ENCODE data around the gene RPS19. TPM values are rescaled to one million over a fixed set of nuclear protein-coding genes. Genes with fewer than 3 reads are reported as not detected.

Gene RPS19
- total RNA-seq, 1 experiment from 2014 or later: 1,830 TPM

- CTCF ChIA-PET: no interaction called here
- POLR2A ChIA-PET (ENCODE audit: unreplicated experiment): no interaction called here
- TF ChIP-seq EZH2phosphoT487 (IDR thresholded peaks at IDR 0.05; ENCODE audit: borderline replicate concordance, low read length) (no peak), EZH2 (IDR thresholded peaks at IDR 0.05; ENCODE audit: low read length, unreplicated experiment) (no peak)
- TF ChIP-seq, protein P1, sequence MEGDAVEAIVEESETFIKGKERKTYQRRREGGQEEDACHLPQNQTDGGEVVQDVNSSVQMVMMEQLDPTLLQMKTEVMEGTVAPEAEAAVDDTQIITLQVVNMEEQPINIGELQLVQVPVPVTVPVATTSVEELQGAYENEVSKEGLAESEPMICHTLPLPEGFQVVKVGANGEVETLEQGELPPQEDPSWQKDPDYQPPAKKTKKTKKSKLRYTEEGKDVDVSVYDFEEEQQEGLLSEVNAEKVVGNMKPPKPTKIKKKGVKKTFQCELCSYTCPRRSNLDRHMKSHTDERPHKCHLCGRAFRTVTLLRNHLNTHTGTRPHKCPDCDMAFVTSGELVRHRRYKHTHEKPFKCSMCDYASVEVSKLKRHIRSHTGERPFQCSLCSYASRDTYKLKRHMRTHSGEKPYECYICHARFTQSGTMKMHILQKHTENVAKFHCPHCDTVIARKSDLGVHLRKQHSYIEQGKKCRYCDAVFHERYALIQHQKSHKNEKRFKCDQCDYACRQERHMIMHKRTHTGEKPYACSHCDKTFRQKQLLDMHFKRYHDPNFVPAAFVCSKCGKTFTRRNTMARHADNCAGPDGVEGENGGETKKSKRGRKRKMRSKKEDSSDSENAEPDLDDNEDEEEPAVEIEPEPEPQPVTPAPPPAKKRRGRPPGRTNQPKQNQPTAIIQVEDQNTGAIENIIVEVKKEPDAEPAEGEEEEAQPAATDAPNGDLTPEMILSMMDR (conservative IDR thresholded peaks at IDR 0.05; ENCODE audit: low read depth, low read length): no peak
- Histone ChIP-seq H3K4me3 (ENCODE audit: low read length) (no peak overlapping the region), H3K4me1 (ENCODE audit: insufficient read depth, low read length) (no peaks in the 10 kb centered on the region), H3K27me3 (ENCODE audit: low read length) (peaks cover 26% of the 10 kb centered on the region), H3K9me2 (replicated peaks; ENCODE audit: low read length) (no peaks in the 10 kb centered on the region), H4K20me1 (ENCODE audit: low read length) (no peaks in the 10 kb centered on the region), H2AFZ (ENCODE audit: low read length) (no peak overlapping the region), H3K79me2 (ENCODE audit: low read length) (no peaks in the 10 kb centered on the region), H3K36me3 (ENCODE audit: low read depth, low read length) (no peaks in the 10 kb centered on the region), H3K9ac (ENCODE audit: low read length) (no peak overlapping the region), H3K4me2 (ENCODE audit: low read length) (no peak overlapping the region), H3K9me3 (ENCODE audit: low read length) (no peaks in the 10 kb centered on the region), H3F3A (ENCODE audit: low read length, unreplicated experiment) (no peaks in the 10 kb centered on the region), H3K27ac (ENCODE audit: low read length) (no peak overlapping the region)
- no TSS peak for BruUV-seq (replicated peaks)
- intact Hi-C loops (cut with micrococcal nuclease): no loop called here
- ATAC-seq: no peak; the same call in 1 of the 2 replicates
- no peak for DNase-seq
These were observed 50.4 kb downstream of the RPS19 start for GRCh38 chr19:41910240-41910991.

DNA sequence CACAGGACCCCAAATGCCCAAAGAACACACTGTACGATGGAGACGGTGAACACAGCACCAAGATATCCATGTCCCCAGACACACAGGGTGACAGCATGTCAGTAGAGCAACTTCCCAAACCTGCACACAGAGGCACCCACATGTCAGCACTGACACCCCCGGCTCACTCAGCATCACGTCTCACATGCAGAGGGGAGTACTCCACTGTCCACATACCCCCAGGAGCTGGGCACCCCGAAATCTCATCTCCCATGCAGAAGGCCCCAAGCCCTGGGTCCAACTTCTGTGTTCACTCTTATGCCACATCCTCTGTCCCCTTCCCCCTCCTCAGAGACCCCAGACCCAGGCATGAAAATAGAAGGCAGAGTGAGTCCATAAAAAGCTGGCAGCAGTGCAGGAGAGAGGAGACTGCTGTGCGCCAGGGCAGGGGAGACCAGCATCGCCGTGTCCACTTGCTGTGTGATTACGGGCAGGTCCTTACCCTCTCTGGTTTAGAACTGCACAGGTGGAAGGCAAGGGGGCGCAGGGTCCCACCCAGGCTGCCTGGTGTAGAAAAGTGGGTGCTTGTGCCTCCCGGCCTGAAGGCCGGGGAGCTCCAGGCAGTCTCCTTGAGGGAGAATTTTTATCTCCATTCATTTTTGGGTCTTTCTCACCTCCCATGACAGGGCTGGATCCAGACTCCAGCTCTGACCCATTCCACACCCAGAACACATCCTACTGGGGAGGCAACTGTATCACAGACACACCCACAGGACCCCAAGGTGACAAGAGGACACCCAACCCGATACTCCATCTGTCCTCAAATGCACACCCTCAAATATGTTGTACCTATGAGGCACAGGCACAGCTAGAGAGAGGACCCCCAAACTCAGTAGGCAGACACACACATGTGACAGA lies 51.2 kb downstream of the RPS19 start:
- intact Hi-C loops (cut with micrococcal nuclease): no loop called here
- H3K4me1 ChIP-seq (ENCODE audit: insufficient read depth, low read length): no peaks in the 10 kb centered on the region
- no peaks in the 10 kb centered on the region for H3K9me2 ChIP-seq (replicated peaks; ENCODE audit: low read length)
- H3K9ac ChIP-seq (ENCODE audit: low read length): no peak overlapping the region
- ATAC-seq (no peak), DNase-seq (no peak)
- H3F3A ChIP-seq (ENCODE audit: low read length, unreplicated experiment): no peaks in the 10 kb centered on the region
- no peak overlapping the region for H2AFZ ChIP-seq (ENCODE audit: low read length)
- H3K27ac ChIP-seq (ENCODE audit: low read length): no peak overlapping the region
- H3K4me3 ChIP-seq (ENCODE audit: low read length): no peak overlapping the region
- TF ChIP-seq EZH2 (IDR thresholded peaks at IDR 0.05; ENCODE audit: low read length, unreplicated experiment): no peak
- TF ChIP-seq, protein P1 (conservative IDR thresholded peaks at IDR 0.05; ENCODE audit: low read depth, low read length): no peak
- no peaks in the 10 kb centered on the region for H3K36me3 ChIP-seq (ENCODE audit: low read depth, low read length)
- ChIA-PET CTCF (no interaction called here), POLR2A (ENCODE audit: unreplicated experiment) (no interaction called here)
- no peaks in the 10 kb centered on the region for H3K9me3 ChIP-seq (ENCODE audit: low read length)
- H3K27me3 ChIP-seq (ENCODE audit: low read length): peaks cover 28% of the 10 kb centered on the region
- no peaks in the 10 kb centered on the region for H3K79me2 ChIP-seq (ENCODE audit: low read length)
- H3K4me2 ChIP-seq (ENCODE audit: low read length): no peak overlapping the region
- H4K20me1 ChIP-seq (ENCODE audit: low read length): no peaks in the 10 kb centered on the region
- BruUV-seq (replicated peaks): TSS peak; percentile 19

All from PC-3 (cell line).